ACC112 (cell line): ENCODE data around the gene HOGA1.
"Not testable (repeated sequence)": the region's sequence is repeated elsewhere in the genome, so short reads cannot be mapped to it uniquely, and the experiment has no call there.

Experiments used
- H2AFZ ChIP-seq: fragments of 200-600 bp; sonication (generic); one replicate; pipeline ENCODE4 v1.6.0; 2017; ENCODE audit warnings: antibody characterized with exemption, low read length; ENCODE audit not compliant: unreplicated experiment
- H3K27ac ChIP-seq: fragments of 200-600 bp; sonication (generic); 2 replicates; pipeline ENCODE4 v1.5.1; 2014; ENCODE audit warnings: low read depth, mild to moderate bottlenecking, antibody characterized with exemption, low read length, moderate library complexity
- H3K27me3 ChIP-seq: fragments of 200-600 bp; sonication (generic); 2 replicates; pipeline ENCODE4 v1.6.1; 2014; ENCODE audit warnings: mild to moderate bottlenecking, antibody characterized with exemption, low read length, moderate library complexity, mixed read lengths; ENCODE audit not compliant: insufficient read depth
- H3K36me3 ChIP-seq: fragments of 200-600 bp; sonication (generic); 2 replicates; pipeline ENCODE4 v1.6.1; 2016; ENCODE audit warnings: mild to moderate bottlenecking, antibody characterized with exemption, low read length, moderate library complexity, mixed read lengths; ENCODE audit not compliant: insufficient read depth
- H3K4me1 ChIP-seq: fragments of 200-600 bp; sonication (generic); one replicate; pipeline ENCODE4 v1.6.1; 2016; ENCODE audit warnings: low read length, mixed read lengths; ENCODE audit not compliant: insufficient read depth, unreplicated experiment, control insufficient read depth
- H3K4me3 ChIP-seq: fragments of 200-600 bp; sonication (generic); 2 replicates; pipeline ENCODE4 v1.5.1; 2014; ENCODE audit warnings: mild to moderate bottlenecking, low read depth, low read length
- H3K79me2 ChIP-seq: fragments of 200-600 bp; sonication (generic); one replicate; pipeline ENCODE4 v1.6.0; 2016; ENCODE audit warnings: low read length; ENCODE audit not compliant: control insufficient read depth, unreplicated experiment, insufficient read depth

Gene HOGA1

DNA sequence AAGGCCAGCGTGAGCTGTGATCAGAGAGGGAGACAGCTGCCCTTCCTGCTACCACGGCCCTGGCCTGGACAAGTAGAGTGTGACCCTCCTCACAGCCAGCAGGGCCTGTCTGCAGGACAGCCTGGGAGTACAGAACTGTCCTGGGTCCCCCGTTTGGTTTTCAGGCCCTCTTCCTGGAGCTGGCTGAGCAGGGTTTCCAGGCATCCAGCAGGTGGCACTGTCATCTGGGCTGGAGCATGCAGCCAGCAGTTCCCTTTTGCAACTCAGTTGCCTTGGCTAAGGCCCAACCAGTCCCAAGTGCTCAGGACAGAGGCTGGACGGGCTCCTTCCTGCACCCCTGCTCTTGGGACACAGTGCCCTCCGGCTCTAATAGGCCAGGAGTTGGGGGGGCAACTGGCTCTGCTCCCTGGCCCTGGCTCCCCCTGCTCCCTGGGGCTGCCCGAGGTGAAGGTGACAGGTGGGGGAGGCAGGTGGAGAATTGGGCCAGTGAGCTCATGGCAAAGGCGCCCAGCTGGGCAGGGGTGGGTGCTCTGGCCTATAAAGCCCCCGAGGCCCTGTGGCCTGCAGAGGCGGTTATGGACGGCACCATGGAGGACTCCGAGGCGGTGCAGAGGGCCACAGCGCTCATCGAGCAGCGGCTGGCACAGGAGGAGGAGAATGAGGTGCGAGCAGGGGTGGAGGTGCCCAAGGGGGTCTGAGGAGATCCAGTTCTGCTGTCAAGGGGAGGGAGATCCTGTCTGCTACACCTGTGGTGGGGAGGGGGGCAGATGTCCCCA lies 11.8 kb upstream of the HOGA1 start, which contains the start of gene ANKRD2:
TSS of gene ANKRD2 (plus strand) at position 566 of the 776 bp plus-strand sequence. CDS start at position 576, 10 bp downstream.
- no peaks in the 10 kb centered on the region for H3K36me3 ChIP-seq
- H3K4me3 ChIP-seq = no peak within 1 kb of the TSS
- peaks cover 28% of the 10 kb centered on the region for H3K4me1 ChIP-seq
- no peaks in the 10 kb centered on the region for H3K79me2 ChIP-seq
- no peak within 1 kb of the TSS for H3K27ac ChIP-seq
- H3K27me3 ChIP-seq = no peaks in the 10 kb centered on the region
- H2AFZ ChIP-seq = no peak within 1 kb of the TSS

DNA sequence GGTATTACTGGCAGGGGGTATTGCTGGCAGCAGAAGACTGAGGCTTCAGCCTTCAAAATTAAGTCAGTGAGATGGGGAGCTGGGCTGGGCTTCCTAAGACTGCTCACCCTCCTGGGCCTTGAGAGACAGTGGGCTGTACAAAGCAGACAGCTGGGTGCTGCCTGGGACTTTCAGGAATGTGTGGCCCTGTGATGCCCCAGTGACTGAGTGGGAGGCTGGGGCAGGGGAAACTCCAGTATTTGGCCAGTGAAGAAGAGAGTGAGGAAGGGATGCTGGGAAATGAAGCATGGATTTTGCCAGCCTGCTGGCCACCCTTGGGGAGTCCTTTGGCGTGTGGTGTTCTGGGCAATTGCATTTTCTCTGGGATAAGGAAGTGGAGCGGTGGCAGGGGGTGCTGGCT lies 11.2 kb upstream of the HOGA1 start:
- Histone ChIP-seq H3K27ac (no peak overlapping the region), H3K4me3 (no peak overlapping the region), H3K79me2 (no peaks in the 10 kb centered on the region), H2AFZ (no peak overlapping the region), H3K4me1 (peaks cover 28% of the 10 kb centered on the region), H3K36me3 (no peaks in the 10 kb centered on the region), H3K27me3 (no peaks in the 10 kb centered on the region)

DNA sequence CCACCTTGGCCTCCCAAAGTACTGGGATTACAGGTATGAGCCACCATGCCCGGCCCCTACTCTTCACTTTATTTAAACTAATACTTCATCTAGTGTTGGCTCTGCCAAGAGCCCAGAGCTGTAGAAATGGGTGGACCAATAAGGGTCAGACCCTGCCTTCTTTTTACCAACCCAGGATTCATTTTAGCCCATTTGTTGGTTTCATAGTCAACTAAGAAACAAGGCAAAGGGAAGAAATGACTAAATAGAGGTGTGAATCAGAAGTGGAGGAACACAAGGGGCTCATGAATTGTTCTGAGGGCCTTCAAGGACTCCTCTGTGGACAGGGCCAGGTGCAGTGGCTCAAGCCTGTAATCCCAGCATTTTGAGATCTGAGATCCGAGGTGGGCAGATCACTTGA lies 10.5 kb upstream of the HOGA1 start:
- H2AFZ ChIP-seq = no peak overlapping the region
- no peak overlapping the region for H3K27ac ChIP-seq
- no peaks in the 10 kb centered on the region for H3K27me3 ChIP-seq
- no peak overlapping the region for H3K4me3 ChIP-seq
- no peaks in the 10 kb centered on the region for H3K79me2 ChIP-seq
- H3K4me1 ChIP-seq = peaks cover 28% of the 10 kb centered on the region
- H3K36me3 ChIP-seq = no peaks in the 10 kb centered on the region

DNA sequence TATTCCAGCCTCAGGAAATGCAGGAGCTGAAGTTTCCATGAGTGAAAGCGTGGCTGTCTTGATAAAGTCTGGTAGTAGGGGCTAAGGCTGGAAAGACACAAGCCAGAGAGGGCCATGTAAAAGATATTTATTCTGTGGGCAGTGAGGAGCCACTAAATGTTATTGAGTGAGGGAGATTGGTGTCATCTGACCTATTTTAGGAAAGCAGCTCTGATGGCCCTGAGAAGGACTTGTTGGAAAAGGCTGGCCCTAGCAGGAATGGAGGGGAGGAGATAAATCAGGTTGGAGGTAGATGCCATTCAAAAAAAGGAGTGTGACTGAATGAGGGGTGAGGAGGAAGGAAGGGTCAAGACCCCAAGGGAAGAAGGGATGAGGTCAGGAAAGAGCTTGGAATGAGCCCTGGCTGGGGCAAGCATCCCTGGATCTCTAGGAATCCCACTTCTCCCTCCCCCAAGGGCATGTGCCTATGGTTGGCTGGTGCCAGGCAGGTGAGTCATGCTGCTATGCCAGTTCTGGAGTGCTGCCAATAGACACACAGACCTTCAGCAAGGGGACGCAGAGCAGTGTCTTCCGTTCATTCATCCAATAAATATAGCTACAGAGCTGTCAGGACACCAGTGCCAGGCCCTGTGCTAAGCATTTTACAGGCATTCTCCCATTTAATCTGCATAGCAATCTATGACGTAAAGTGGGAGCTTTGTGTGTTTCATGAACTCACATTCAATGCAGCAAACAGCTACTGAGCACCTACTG lies 9.6 kb upstream of the HOGA1 start:
- Histone ChIP-seq H2AFZ (no peak overlapping the region), H3K36me3 (no peaks in the 10 kb centered on the region), H3K4me1 (peaks cover 28% of the 10 kb centered on the region), H3K79me2 (no peaks in the 10 kb centered on the region), H3K27ac (peak overlapping the region; percentile 58), H3K27me3 (no peaks in the 10 kb centered on the region), H3K4me3 (no peak overlapping the region)

DNA sequence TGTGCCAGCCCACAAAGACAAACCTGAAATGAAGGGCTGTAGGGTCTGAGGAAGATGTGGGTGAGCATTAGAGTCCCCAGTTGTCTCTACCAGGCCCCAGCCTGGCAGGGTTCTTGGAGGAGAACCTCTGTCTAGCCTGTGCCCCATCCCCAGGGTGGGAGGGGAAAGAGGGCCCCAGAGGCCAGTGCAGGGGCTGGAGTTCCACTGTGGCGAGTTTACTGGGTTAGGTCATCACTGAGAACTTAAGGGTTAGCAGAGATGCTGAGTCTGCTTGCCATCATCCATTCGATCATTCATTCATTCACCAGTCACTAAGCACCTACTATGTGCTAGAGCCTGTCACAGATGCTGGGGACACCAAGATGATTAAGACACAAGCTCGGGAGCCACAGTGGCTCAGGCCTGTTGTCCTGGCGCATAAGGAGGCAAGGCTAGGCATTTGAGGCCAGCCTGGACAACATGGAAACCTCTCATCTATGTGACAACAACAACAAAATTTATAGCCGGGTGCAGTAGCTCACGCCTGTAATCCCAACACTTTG lies 9.0 kb upstream of the HOGA1 start:
- Histone ChIP-seq H2AFZ (no peak overlapping the region), H3K4me1 (peaks cover 28% of the 10 kb centered on the region), H3K79me2 (no peaks in the 10 kb centered on the region), H3K4me3 (no peak overlapping the region), H3K36me3 (no peaks in the 10 kb centered on the region), H3K27ac (peak overlapping the region; percentile 58), H3K27me3 (no peaks in the 10 kb centered on the region)

DNA sequence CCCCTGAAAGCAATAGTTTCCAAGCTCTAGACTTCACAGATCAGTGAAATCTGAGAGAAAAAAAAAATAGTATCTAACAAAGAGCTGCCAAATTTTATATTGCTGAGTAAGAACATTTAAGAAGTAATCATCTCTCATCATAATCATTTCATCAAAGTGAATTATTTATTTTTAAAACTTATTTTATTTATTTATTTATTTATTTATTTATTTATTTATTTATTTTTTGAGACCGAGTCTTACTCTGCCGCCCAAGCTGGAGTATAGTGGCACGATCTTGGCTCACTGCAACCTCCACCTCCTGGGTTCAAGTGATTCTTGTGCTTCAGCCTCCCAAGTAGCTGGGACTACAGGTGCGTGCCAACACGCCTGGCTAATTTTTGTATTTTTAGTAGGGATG lies 7.7 kb upstream of the HOGA1 start:
- not testable (repeated sequence) for H3K27me3 ChIP-seq, H3K4me3 ChIP-seq, H3K79me2 ChIP-seq, H2AFZ ChIP-seq, H3K36me3 ChIP-seq, H3K27ac ChIP-seq
- peaks cover 28% of the 10 kb centered on the region for H3K4me1 ChIP-seq

DNA sequence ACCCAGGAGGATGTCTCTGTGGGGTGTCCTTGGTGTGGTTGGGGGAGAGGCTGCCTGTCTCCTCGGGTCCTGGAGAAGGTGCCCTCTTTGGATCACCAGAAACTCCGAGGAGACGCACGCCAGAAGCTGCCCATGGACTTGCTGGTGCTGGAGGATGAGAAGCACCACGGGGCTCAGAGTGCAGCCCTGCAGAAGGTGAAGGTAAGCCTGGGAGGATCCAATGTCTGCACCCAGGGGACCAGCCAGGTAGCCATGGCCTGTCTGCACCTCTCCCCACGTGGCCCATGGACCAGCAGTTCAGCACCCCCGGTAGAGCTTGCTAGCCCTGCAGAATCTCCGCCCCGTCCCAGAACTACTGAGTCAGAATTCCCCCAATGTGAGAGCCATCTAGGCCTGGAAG lies 6.5 kb upstream of the HOGA1 start:
- no peaks in the 10 kb centered on the region for H3K36me3 ChIP-seq
- H2AFZ ChIP-seq = no peak overlapping the region
- no peaks in the 10 kb centered on the region for H3K27me3 ChIP-seq
- no peak overlapping the region for H3K4me3 ChIP-seq
- no peak overlapping the region for H3K27ac ChIP-seq
- H3K4me1 ChIP-seq = peaks cover 24% of the 10 kb centered on the region
- H3K79me2 ChIP-seq = no peaks in the 10 kb centered on the region

DNA sequence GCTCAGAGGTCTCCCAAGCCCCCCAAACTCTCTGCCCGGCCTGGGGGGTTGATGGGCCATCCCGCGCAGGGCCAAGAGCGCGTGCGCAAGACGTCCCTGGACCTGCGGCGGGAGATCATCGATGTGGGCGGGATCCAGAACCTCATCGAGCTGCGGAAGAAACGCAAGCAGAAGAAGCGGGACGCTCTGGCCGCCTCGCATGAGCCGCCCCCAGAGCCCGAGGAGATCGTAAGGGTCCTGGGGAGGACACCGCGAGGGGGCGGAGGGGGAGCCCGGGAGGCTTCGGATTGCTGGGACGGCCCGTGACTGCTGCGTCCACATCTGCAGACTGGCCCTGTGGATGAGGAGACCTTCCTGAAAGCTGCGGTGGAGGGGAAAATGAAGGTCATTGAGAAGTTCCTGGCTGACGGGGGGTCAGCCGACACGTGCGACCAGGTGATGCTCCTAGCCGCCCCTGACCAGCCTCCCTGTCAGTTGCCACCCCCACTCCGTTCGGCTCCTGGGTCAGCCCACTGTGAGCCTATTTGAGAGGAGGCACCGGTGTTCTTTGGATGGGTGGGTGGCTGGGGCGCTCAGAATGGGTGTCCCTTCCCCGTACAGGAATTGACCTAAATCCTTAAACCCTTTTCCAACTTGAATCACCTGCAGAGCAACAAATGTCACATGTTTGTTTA lies 5.9 kb upstream of the HOGA1 start:
- Histone ChIP-seq H3K4me3 (no peak overlapping the region), H3K27me3 (no peaks in the 10 kb centered on the region)

DNA sequence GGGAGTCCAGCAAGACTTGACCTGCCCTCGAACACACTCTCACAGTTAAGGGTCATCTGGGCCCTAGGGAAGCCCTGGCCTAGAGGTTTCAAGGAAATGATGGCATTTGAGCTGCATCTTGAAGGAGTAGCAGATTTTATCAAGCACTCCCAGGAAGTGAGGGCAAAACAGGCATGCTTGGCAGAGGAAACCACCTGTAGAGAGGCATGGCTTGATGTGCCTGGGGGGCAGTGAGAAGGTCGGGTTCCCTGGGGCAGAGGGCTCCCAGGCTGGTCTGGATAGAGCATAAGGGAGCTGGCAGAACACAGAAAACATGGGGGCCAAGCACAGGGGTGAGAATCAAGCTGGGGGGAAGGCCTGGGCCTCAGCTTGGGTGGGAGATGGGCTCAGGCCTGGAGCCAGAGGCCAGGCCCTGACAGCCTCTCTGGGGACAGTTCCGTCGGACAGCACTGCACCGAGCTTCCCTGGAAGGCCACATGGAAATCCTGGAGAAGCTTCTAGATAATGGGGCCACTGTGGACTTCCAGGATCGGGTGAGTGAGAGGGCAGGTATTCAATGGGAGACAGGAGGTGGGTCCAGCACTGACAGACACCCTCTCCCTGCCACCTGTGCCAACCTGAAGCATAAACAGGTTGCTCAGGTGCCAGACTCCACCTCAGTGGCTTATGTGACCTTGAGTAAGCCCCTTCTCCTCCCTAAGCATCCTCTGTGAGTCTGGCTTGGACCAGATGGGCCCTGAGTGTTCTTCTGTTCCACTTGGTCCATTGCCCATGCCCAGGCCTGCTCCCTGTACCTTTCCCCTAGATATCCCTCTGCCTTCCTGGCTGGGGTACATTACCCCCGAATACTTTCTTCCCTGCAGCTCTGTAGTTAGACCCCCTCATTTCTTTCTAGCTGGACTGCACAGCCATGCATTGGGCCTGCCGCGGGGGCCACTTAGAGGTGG lies 3.5 kb upstream of the HOGA1 start:
- no peaks in the 10 kb centered on the region for H3K27me3 ChIP-seq
- no peaks in the 10 kb centered on the region for H3K79me2 ChIP-seq
- H3K36me3 ChIP-seq = no peaks in the 10 kb centered on the region
- H2AFZ ChIP-seq = no peak overlapping the region
- no peak overlapping the region for H3K27ac ChIP-seq
- H3K4me3 ChIP-seq = no peak overlapping the region
- peaks cover 8% of the 10 kb centered on the region for H3K4me1 ChIP-seq

More for the DNA sequence above, 5.9 kb upstream of the HOGA1 start:
- Histone ChIP-seq H2AFZ (no peak overlapping the region), H3K4me1 (peaks cover 18% of the 10 kb centered on the region), H3K36me3 (no peaks in the 10 kb centered on the region), H3K79me2 (no peaks in the 10 kb centered on the region), H3K27ac (no peak overlapping the region)

DNA sequence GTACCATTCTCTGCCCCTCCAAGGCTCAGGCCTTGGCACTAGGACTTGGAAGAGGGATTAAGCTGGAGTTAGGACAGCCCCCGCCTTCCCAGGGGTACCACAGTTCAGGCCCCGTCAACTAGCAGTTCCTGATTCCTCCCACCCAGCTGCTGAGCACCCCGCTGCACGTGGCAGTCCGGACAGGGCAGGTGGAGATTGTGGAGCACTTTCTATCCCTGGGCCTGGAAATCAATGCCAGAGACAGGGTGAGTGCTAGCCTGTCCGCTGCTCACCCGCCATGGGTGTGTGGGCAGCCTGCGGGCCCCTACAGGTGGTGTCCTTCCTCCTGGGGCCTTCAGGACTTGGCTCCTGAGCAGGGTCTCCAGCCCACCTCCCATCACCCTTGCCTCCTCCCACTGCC lies 2.0 kb upstream of the HOGA1 start:
- Histone ChIP-seq H3K4me1 (peaks cover 8% of the 10 kb centered on the region), H3K36me3 (no peaks in the 10 kb centered on the region), H3K4me3 (no peak overlapping the region), H3K27me3 (no peaks in the 10 kb centered on the region), H2AFZ (no peak overlapping the region), H3K79me2 (no peaks in the 10 kb centered on the region), H3K27ac (no peak overlapping the region)
